IMR-90 (cell line): ENCODE data around the gene SPI1. TPM values are rescaled to one million over a fixed set of nuclear protein-coding genes. Genes with fewer than 3 reads are reported as not detected.

Experiments
- ATAC-seq: fragments of 200-7000 bp; cut with Tn5 transposase; 2 replicates; pipeline ENCODE4 v1.9.1; 2020; ENCODE audit warnings: low read depth, mild to moderate bottlenecking, moderate library complexity
- BruUV-seq: library from RNA; stranded (reverse); fragments of 400-500 nt; replicated peaks from 2 replicates; lab custom pipeline; 2021; lab: Mats Ljungman, UMichigan
- CTCF ChIA-PET: fragments of 300-600 bp; formaldehyde crosslinking; extraction: SDS; loops from one replicate; lab custom pipeline; 2021; ENCODE audit warnings: antibody characterized with exemption; lab: Yijun Ruan, JAX
- POLR2A ChIA-PET: fragments of 300-600 bp; sonication (Branson Sonifier 250); formaldehyde crosslinking; loops from one replicate; lab custom pipeline; 2022; ENCODE audit warnings: antibody characterized with exemption; ENCODE audit not compliant: unreplicated experiment; lab: Charles Lee
- DNase-seq: peaks from one replicate; pipeline ENCODE4 v3.0.0; 2013
- H2AFZ ChIP-seq: replicated peaks from 2 replicates; pipeline ENCODE3; 2013; ENCODE audit warnings: low read length, mild to moderate bottlenecking; ENCODE audit not compliant: poor library complexity
- H2AK5ac ChIP-seq: 2 replicates; pipeline ENCODE4 v1.6.1; 2013; ENCODE audit warnings: low read depth, low read length, inconsistent platforms
- H2AK9ac ChIP-seq: replicated peaks from 2 replicates; pipeline ENCODE3; 2013; ENCODE audit warnings: mild to moderate bottlenecking, low read depth, low read length, moderate library complexity; ENCODE audit not compliant: poor library complexity
- H2BK120ac ChIP-seq: 2 replicates; pipeline ENCODE4 v1.6.1; 2013; ENCODE audit warnings: low read depth, low read length, inconsistent platforms
- H2BK15ac ChIP-seq: 3 replicates; pipeline ENCODE4 v1.6.1; 2013; ENCODE audit warnings: low read depth, low read length, inconsistent platforms
- H2BK20ac ChIP-seq: 2 replicates; pipeline ENCODE4 v1.6.1; 2013; ENCODE audit warnings: low read depth, mild to moderate bottlenecking, inconsistent platforms, low read length, moderate library complexity
- H2BK5ac ChIP-seq: 2 replicates; pipeline ENCODE4 v1.6.1; 2013; ENCODE audit warnings: mild to moderate bottlenecking, low read depth, low read length, inconsistent platforms; ENCODE audit not compliant: poor library complexity, severe bottlenecking
- H3K14ac ChIP-seq: replicated peaks from 2 replicates; pipeline ENCODE4 v1.6.1; 2013; ENCODE audit warnings: low read depth, low read length, inconsistent platforms
- H3K18ac ChIP-seq: 2 replicates; pipeline ENCODE4 v1.6.1; 2013; ENCODE audit warnings: low read depth, low read length, control low read depth
- H3K23ac ChIP-seq: 2 replicates; pipeline ENCODE4 v1.6.1; 2013; ENCODE audit warnings: low read depth, low read length, inconsistent platforms
- H3K27ac ChIP-seq: 2 replicates; pipeline ENCODE4 v1.5.1; 2013; ENCODE audit warnings: mild to moderate bottlenecking, control low read depth, low read length; ENCODE audit not compliant: insufficient read depth
- H3K27me3 ChIP-seq: 2 replicates; pipeline ENCODE4 v1.6.1; 2013; ENCODE audit warnings: low read length; ENCODE audit not compliant: control insufficient read depth, insufficient read depth
- H3K36me3 ChIP-seq: 2 replicates; pipeline ENCODE4 v1.6.1; 2013; ENCODE audit warnings: low read length, mixed read lengths; ENCODE audit not compliant: control insufficient read depth, insufficient read depth
- H3K4ac ChIP-seq: 2 replicates; pipeline ENCODE4 v1.6.1; 2013; ENCODE audit warnings: low read depth, low read length, inconsistent platforms
- H3K4me1 ChIP-seq: 2 replicates; pipeline ENCODE4 v1.6.1; 2013; ENCODE audit warnings: low read length, mixed read lengths; ENCODE audit not compliant: control insufficient read depth, insufficient read depth
- H3K4me2 ChIP-seq: 2 replicates; pipeline ENCODE4 v1.6.1; 2013; ENCODE audit warnings: low read depth, mild to moderate bottlenecking, control low read depth, low read length, moderate library complexity
- H3K4me3 ChIP-seq: 2 replicates; pipeline ENCODE4 v1.5.1; 2013; ENCODE audit warnings: low read depth, mild to moderate bottlenecking, control low read depth, low read length, moderate library complexity; ENCODE audit not compliant: insufficient read depth
- H3K56ac ChIP-seq: 2 replicates; pipeline ENCODE4 v1.6.1; 2013; ENCODE audit warnings: low read length, inconsistent platforms; ENCODE audit not compliant: insufficient read depth; ENCODE audit errors: extremely low read depth
- H3K79me1 ChIP-seq, 2 experiments: 2 replicates each; pipeline ENCODE4 v1.6.1; 2013; ENCODE audit warnings: low read length in 2 of 2, inconsistent platforms in 1 of 2, low read depth in 1 of 2
- H3K9ac ChIP-seq: 2 replicates; pipeline ENCODE4 v1.6.1; 2013; ENCODE audit warnings: low read depth, low read length, control low read depth
- H3K9me1 ChIP-seq: 2 replicates; pipeline ENCODE4 v1.6.1; 2013; ENCODE audit warnings: low read length, inconsistent platforms; ENCODE audit not compliant: insufficient read depth
- H3K9me3 ChIP-seq: 2 replicates; pipeline ENCODE4 v1.6.1; 2013; ENCODE audit warnings: low read length; ENCODE audit not compliant: control insufficient read depth, insufficient read depth
- H4K20me1 ChIP-seq: 2 replicates; pipeline ENCODE4 v1.6.1; 2013; ENCODE audit warnings: low read length, inconsistent platforms; ENCODE audit not compliant: insufficient read depth
- H4K5ac ChIP-seq: 2 replicates; pipeline ENCODE4 v1.6.1; 2013; ENCODE audit warnings: mild to moderate bottlenecking, low read depth, low read length, control low read depth
- H4K8ac ChIP-seq, 2 experiments: 2 replicates each; pipeline ENCODE4 v1.6.1; 2013; ENCODE audit warnings: low read depth in 2 of 2, low read length in 2 of 2, control low read depth in 1 of 2, inconsistent platforms in 1 of 2
- H4K91ac ChIP-seq: 2 replicates; pipeline ENCODE4 v1.6.1; 2013; ENCODE audit warnings: low read depth, low read length, inconsistent platforms; ENCODE audit not compliant: insufficient read depth
- BHLHE40 ChIP-seq: fragments of 150-350 bp; IDR thresholded peaks from 2 replicates; pipeline ENCODE4 v1.6.1; 2016; ENCODE audit warnings: mild to moderate bottlenecking, low read depth, low read length
- CEBPB ChIP-seq: IDR thresholded peaks from 2 replicates; pipeline ENCODE4 v1.6.1; 2012; ENCODE audit warnings: low read depth, low read length, improper control_type of control experiment
- CHD1 ChIP-seq: IDR thresholded peaks from 2 replicates; pipeline ENCODE4 v1.6.1; 2012; ENCODE audit warnings: low read depth, low read length, improper control_type of control experiment
- FOS ChIP-seq: fragments of 150-350 bp; IDR thresholded peaks from 2 replicates; pipeline ENCODE4 v1.6.1; 2016; ENCODE audit warnings: low read depth, low read length
- MAFK ChIP-seq: IDR thresholded peaks from 2 replicates; pipeline ENCODE4 v1.6.1; 2012; ENCODE audit warnings: low read depth, low read length, improper control_type of control experiment
- MAZ ChIP-seq: IDR thresholded peaks from 2 replicates; pipeline ENCODE4 v1.6.1; 2012; ENCODE audit warnings: low read depth, mild to moderate bottlenecking, low read length, improper control_type of control experiment, moderate library complexity, borderline replicate concordance
- MXI1 ChIP-seq: IDR thresholded peaks from 2 replicates; pipeline ENCODE4 v1.6.1; 2012; ENCODE audit warnings: low read depth, mild to moderate bottlenecking, low read length, moderate library complexity, borderline replicate concordance
- NFE2L2 ChIP-seq: fragments of 150-350 bp; IDR thresholded peaks from 2 replicates; pipeline ENCODE4 v1.6.1; 2016; ENCODE audit warnings: low read depth, mild to moderate bottlenecking, low read length
- POLR2A ChIP-seq: IDR thresholded peaks from 2 replicates; pipeline ENCODE4 v1.6.1; 2012; ENCODE audit warnings: mild to moderate bottlenecking, low read depth, low read length
- RAD21 ChIP-seq: IDR thresholded peaks from 2 replicates; pipeline ENCODE4 v1.6.1; 2012; ENCODE audit warnings: low read length, improper control_type of control experiment
- RCOR1 ChIP-seq: IDR thresholded peaks from 2 replicates; pipeline ENCODE4 v1.6.1; 2012; ENCODE audit warnings: mild to moderate bottlenecking, low read length, improper control_type of control experiment; ENCODE audit not compliant: insufficient replicate concordance
- SMC3 ChIP-seq: fragments of 150-350 bp; IDR thresholded peaks from 2 replicates; pipeline ENCODE4 v1.6.1; 2016; ENCODE audit warnings: low read depth, mild to moderate bottlenecking, antibody characterized with exemption, low read length, moderate library complexity
- WGBS, 2 experiments: methylation state at CpG; one replicate each; pipeline versions ENCODE4 v1.1.5 to v1.1.7; 2013; ENCODE audit warnings: missing lambda C conversion rate in 2 of 2; ENCODE audit not compliant: insufficient read length in 1 of 2; ENCODE audit errors: extremely low coverage in 2 of 2; 5-methylcytosine and 5-hydroxymethylcytosine counted together
- dilution Hi-C: fragments of 300-500 bp; cut with HindIII; formaldehyde crosslinking; loops from one replicate; pipeline ENCODE4 v1.14.3; 2018; ENCODE audit warnings: low sequenced_read_pairs; ENCODE audit not compliant: unreplicated experiment
- in situ Hi-C: fragments of 300-500 bp; cut with MboI; formaldehyde crosslinking; loops from 3 replicates; pipeline ENCODE4 v1.14.3; 2019; ENCODE audit warnings: low sequenced_read_pairs, inconsistent platforms, mixed read lengths
- intact Hi-C: fragments of 100-400 bp; cut with micrococcal nuclease; formaldehyde crosslinking; loops from 2 replicates; pipeline ENCODE4 v1.10.0; 2022
- polyA plus RNA-seq, 3 experiments: library from polyadenylated mRNA; depleted of rRNA; stranded (reverse); fragments of >200 nt; gene quantifications; 2 replicates each; pipeline ENCODE4 v1.2.3, GENCODE V29; 2012; ENCODE audit warnings: low replicate concordance in 1 of 3
- total RNA-seq: library from RNA; depleted of rRNA; stranded (reverse); fragments of >200 nt; gene quantifications from 2 replicates; pipeline ENCODE4 v1.2.3, GENCODE V29; 2012
- TF ChIP-seq, protein P1 (sequence below): fragments of 150-350 bp; IDR thresholded peaks from 2 replicates; pipeline ENCODE4 v1.6.1; 2017; ENCODE audit warnings: mild to moderate bottlenecking, antibody characterized with exemption, low read length, low read depth
- TF ChIP-seq, protein P2 (sequence below): conservative IDR thresholded peaks from 2 replicates; pipeline ENCODE4 v1.5.1; 2012; ENCODE audit warnings: mild to moderate bottlenecking, low read depth, low read length, improper control_type of control experiment
- TF ChIP-seq, protein P3 (sequence below): fragments of 150-350 bp; IDR thresholded peaks from 2 replicates; pipeline ENCODE4 v1.6.1; 2016; ENCODE audit warnings: low read depth, mild to moderate bottlenecking, low read length, moderate library complexity, borderline replicate concordance

SPI1 gene
- total and polyA plus RNA-seq, 2 of the 4 experiments (the other 2 are of a cell fraction): not detected

DNA sequence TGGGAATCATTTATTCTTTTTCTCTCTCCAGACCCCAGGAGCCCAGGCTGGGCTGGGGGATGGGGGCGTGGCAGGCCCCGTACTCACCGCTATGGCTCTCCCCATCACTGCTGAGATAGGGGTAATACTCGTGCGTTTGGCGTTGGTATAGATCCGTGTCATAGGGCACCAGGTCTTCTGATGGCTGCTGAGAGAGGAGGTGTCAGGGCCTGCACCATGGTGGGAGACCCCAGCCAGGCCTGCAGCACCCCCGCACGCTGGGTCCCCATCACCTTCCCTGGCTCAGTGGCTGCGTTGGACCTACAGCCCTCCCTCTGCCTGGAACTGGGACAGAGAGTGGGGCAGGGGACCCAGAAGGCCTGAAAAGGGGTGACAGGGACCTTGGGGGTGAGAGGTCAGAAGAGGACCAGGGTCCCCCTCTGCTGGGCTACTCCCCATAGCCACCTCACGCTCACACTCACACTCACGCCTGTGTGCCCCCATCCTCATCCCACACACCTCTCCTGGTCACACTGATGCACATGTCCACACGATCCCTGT, 2.7 kb downstream of the SPI1 start:
- Histone ChIP-seq H4K91ac (no peak overlapping the region), H4K8ac (no peak overlapping the region), H3K36me3 (no peaks in the 10 kb centered on the region), H3K18ac (no peak overlapping the region), H3K14ac (no peak overlapping the region), H2BK15ac (no peak overlapping the region), H3K4me3 (no peak overlapping the region), H2BK120ac (no peak overlapping the region), H2AK9ac (no peak overlapping the region), H3K56ac (no peak overlapping the region), H3K4ac (no peak overlapping the region; the same call in 1 of the 2 replicates), H3K27me3 (peaks cover 5% of the 10 kb centered on the region; the same call in 1 of the 2 replicates), H3K79me1 (no peaks in the 10 kb centered on the region), H3K23ac (no peak overlapping the region), H4K20me1 (no peaks in the 10 kb centered on the region; the same call in 1 of the 2 replicates), H4K5ac (no peak overlapping the region), H2BK20ac (no peak overlapping the region), H3K27ac (no peak overlapping the region), H3K9ac (no peak overlapping the region), H3K4me2 (no peak overlapping the region), H3K4me1 (peaks cover 5% of the 10 kb centered on the region), H3K9me1 (peaks cover 9% of the 10 kb centered on the region), H2BK5ac (no peak overlapping the region), H2AFZ (no peak overlapping the region), H2AK5ac (peak overlapping the region; percentile 33; the same call in 1 of the 2 replicates), H3K9me3 (no peaks in the 10 kb centered on the region)
- dilution Hi-C loops (no loop called here), intact Hi-C loops (no loop called here), in situ Hi-C loops (no loop called here)
- ChIA-PET POLR2A (no interaction called here), CTCF (no interaction called here)
- TF ChIP-seq FOS (no peak), SMC3 (no peak), RAD21 (no peak), MAZ (no peak), MAFK (no peak), POLR2A (no peak), CHD1 (no peak), RCOR1 (no peak), BHLHE40 (no peak), CEBPB (no peak), MXI1 (no peak), NFE2L2 (no peak)
- TF ChIP-seq, protein P1, sequence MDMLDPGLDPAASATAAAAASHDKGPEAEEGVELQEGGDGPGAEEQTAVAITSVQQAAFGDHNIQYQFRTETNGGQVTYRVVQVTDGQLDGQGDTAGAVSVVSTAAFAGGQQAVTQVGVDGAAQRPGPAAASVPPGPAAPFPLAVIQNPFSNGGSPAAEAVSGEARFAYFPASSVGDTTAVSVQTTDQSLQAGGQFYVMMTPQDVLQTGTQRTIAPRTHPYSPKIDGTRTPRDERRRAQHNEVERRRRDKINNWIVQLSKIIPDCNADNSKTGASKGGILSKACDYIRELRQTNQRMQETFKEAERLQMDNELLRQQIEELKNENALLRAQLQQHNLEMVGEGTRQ: no peak
- TF ChIP-seq, protein P2, sequence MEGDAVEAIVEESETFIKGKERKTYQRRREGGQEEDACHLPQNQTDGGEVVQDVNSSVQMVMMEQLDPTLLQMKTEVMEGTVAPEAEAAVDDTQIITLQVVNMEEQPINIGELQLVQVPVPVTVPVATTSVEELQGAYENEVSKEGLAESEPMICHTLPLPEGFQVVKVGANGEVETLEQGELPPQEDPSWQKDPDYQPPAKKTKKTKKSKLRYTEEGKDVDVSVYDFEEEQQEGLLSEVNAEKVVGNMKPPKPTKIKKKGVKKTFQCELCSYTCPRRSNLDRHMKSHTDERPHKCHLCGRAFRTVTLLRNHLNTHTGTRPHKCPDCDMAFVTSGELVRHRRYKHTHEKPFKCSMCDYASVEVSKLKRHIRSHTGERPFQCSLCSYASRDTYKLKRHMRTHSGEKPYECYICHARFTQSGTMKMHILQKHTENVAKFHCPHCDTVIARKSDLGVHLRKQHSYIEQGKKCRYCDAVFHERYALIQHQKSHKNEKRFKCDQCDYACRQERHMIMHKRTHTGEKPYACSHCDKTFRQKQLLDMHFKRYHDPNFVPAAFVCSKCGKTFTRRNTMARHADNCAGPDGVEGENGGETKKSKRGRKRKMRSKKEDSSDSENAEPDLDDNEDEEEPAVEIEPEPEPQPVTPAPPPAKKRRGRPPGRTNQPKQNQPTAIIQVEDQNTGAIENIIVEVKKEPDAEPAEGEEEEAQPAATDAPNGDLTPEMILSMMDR: no peak
- TF ChIP-seq, protein P3, sequence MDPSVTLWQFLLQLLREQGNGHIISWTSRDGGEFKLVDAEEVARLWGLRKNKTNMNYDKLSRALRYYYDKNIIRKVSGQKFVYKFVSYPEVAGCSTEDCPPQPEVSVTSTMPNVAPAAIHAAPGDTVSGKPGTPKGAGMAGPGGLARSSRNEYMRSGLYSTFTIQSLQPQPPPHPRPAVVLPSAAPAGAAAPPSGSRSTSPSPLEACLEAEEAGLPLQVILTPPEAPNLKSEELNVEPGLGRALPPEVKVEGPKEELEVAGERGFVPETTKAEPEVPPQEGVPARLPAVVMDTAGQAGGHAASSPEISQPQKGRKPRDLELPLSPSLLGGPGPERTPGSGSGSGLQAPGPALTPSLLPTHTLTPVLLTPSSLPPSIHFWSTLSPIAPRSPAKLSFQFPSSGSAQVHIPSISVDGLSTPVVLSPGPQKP: no peak
- no TSS peak for BruUV-seq
- no CpG with 5 or more reads among the region's 13 CpGs for WGBS, 2 experiments
- DNase-seq (no peak), ATAC-seq (no peak)
